Stimulated activated CD8-positive, alpha-beta memory T cell treated with anti-CD3 and anti-CD28 coated beads, Interleukin-12 subunit alpha, Interleukin-12 subunit beta, amount 100 ng/mL, for 1 hour (primary cell): ENCODE results near the gene DNM1.
"Not testable (repeated sequence)": the region's sequence is repeated elsewhere in the genome, so short reads cannot be mapped to it uniquely, and the experiment has no call there.

ENCODE experiments used
- DNase-seq: peaks from one replicate; pipeline ENCODE4 v3.0.0-alpha.2; 2020; ENCODE audit warnings: low read depth

Gene DNM1

GRCh38 chr9:128178806-128179431 lies 24.3 kb upstream of the DNM1 start:
- no peak for DNase-seq

GRCh38 chr9:128180001-128180400 lies 23.2 kb upstream of the DNM1 start:
- no peak for DNase-seq

GRCh38 chr9:128180447-128180846 lies 22.7 kb upstream of the DNM1 start:
- DNase-seq: no peak

- DNase-seq: not testable (repeated sequence)
Observed at GRCh38 chr9:128181480-128181879, 21.7 kb upstream of the DNM1 start.

- DNase-seq: no peak
Observed at GRCh38 chr9:128182893-128183588, 20.1 kb upstream of the DNM1 start.

- DNase-seq: no peak
Observed at GRCh38 chr9:128185979-128186965, 16.9 kb upstream of the DNM1 start.

- DNase-seq: no peak
Observed at GRCh38 chr9:128187361-128187760, 15.8 kb upstream of the DNM1 start.

- no peak for DNase-seq
Observed at GRCh38 chr9:128188209-128188608, 15.0 kb upstream of the DNM1 start.

GRCh38 chr9:128190013-128190412 lies 13.2 kb upstream of the DNM1 start:
- DNase-seq: no peak

GRCh38 chr9:128190516-128191405 lies 12.4 kb upstream of the DNM1 start:
- peak; percentile 16 for DNase-seq

GRCh38 chr9:128191406-128192046 lies 11.7 kb upstream of the DNM1 start, which contains the start of gene CIZ1:
CIZ1 (minus strand) TSS chr9:128191572; CDS start chr9:128190857, 715 bp downstream.
- peak; percentile 57 for DNase-seq

GRCh38 chr9:128192601-128193371 lies 10.4 kb upstream of the DNM1 start:
- peak; percentile 12 for DNase-seq

- no peak for DNase-seq
Observed at GRCh38 chr9:128193469-128194096, 9.6 kb upstream of the DNM1 start.

GRCh38 chr9:128201441-128202369 lies 1.5 kb upstream of the DNM1 start:
- no peak for DNase-seq

- no peak for DNase-seq
Observed at GRCh38 chr9:128202648-128203023, 543 bp upstream of the DNM1 start.

- no peak for DNase-seq
Observed at GRCh38 chr9:128203707-128204551, 750 bp downstream of the DNM1 start.

- DNase-seq: no peak
Observed at GRCh38 chr9:128204858-128205257, 1.7 kb downstream of the DNM1 start.
